Dedifferentiated amniotic fluid mesenchymal stem cell (primary cell): ENCODE measurements around the gene BCL7A.

Source experiments
- DNase-seq: peaks from one replicate; pipeline ENCODE4 v3.0.0-alpha.2; 2016; ENCODE audit errors: extremely low spot score

BCL7A gene

DNA sequence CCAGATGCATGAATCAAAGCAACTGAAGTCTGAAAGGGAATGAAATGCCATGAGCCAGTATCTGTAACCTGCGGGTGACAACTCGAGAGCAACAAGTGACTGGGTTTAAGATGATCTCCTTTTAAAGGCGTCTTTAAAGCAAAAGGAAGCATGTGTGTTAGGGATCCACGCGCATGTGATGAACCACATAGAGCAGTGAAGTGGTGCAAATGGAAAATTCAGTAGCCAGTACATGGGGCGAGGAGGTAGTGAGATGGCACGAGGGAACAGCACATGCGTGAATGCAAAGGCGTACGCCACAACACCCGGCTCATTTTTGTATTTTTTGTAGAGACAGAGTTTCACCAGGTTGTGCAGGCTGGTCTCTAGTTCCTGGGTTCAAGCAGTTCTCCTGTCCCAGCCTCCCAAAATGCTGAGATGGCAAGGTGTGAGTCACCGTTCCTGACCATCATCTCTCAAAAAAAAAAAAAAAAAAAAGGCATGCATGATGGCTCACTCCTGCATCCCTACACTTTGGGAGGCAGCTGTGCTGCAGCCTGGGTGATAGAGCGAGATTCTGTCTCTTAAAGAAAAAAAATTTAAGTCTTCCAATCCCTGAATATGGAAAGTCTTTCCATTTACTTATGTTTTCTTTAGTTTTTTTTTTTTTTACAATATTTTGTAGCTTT, 24.6 kb upstream of the BCL7A start:
- DNase-seq, result no peak

DNA sequence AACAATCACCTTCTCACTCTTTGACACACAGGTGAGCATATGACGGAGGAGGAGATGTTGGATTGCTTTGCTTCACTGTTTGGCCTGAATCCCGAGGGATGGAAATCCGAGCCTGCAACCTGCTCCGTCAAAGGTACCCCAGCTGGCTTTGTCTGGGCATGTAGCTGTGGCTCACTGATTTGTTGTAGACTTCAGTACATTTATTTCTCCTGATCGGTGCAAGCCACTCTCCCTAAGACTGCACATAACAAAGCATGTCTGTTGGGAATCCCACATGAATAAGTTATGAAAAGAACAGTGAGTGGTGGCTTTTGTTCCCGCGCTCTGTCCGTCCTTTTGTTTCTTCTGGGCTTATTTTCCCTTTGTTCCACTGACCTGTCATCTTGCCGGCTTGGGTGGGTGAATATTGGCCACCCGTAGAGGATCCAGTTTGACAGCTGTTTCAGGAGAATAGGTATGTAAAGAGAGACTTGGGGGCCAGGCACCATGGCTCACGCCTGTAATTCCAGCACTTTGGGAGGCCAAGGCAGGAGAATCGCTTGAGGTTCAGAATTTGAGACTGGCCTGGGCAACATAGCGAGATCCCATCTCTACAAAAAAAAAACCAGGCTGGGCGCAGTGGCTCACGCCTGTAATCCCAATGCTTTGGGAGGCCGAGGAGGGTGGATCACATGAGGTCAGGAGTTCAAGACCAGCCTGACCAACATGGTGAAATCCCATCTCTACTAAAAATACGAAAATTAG, 20.0 kb upstream of the BCL7A start:
- DNase-seq, result no peak

DNA sequence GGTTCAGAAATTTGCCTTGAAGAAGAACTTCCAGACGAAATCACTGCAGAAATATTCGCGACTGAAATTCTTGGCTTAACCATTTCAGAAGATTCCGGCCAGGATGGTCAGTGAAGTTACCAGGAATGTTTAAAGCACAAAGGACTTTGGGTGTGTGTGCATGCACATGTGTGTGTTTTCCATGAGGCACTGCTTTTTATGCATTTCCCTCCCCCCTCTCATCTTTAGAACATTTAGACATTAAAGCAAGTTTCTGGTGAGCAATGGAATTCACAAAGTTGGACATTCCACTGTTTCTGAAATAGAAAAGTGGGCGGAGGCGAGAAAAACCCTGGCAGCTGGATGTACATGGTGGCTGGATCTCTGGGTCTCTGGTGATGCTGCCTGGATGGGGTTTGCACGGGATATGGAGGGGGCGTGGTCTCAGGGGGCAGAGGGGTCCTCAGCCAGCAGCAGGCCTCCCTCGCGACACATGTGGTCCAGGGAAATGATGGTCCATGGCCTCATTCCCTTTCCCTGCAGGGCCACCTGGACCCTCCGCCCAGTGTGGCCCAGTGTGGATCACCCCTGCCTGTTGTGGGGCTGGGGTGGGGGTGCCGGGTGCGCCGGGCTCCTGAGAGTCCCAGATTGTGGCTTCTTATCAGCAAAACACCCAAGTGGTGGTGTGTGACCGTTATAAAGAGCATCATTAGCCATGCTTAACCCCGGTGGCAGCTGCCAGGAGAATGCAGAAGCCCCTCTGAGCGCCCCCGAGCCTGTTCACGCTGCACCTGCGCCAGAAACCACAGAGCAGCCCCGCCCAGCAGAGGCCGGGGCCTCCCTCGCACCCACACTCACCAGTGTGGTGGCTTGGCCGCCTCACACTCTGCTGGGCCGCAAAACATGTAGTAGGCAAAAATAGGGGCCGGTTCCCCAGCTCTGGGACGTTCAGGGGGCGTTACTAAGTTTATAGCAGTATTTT, 17.8 kb upstream of the BCL7A start:
- peak; percentile 39 for DNase-seq

DNA sequence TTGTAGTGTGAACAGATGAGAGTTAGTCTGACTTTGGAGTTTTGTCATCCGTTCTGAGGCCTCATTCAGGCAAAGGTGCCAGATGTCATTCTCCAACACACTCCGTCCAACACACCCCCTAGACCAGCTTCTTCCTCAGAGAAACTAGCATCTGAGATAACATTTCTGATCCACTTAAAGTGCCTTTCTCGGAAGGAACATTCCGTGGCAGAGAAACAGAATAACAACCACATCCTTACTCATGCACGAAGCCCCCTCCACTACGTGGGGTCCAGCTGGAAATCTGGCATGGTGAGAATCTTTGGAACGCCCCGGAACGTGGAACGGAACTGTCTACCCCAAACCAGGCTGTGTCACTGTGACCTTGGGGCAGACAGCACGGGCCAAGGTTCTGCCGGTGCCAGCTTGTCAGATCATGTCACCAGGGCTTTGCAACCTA, 17.0 kb upstream of the BCL7A start:
- DNase-seq, result no peak

DNA sequence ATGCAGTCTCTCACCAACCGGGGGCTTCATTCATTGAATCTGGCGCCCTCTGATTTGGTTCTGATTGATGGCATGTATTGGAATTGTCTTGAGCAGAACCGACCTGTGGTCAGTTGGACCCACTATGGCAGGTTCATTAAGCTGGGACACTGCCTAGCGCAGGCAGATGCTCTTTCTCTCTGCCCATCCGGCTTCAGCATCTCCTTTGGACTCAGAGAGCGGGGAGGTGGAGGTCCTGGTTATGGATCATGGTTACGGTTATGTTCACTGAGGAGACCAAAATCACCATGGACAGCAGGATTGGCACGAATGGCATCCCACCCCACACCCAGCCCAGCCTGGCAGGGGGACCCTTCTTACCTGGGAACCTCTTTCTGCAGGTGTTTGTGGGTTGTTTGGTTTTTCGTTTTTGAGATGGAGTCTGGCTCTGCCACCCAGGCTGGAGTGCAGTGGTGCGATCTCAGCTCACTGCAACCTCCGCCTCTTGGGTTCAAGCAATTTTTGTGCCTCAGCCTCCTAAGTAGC, 16.4 kb upstream of the BCL7A start:
- no peak for DNase-seq

DNA sequence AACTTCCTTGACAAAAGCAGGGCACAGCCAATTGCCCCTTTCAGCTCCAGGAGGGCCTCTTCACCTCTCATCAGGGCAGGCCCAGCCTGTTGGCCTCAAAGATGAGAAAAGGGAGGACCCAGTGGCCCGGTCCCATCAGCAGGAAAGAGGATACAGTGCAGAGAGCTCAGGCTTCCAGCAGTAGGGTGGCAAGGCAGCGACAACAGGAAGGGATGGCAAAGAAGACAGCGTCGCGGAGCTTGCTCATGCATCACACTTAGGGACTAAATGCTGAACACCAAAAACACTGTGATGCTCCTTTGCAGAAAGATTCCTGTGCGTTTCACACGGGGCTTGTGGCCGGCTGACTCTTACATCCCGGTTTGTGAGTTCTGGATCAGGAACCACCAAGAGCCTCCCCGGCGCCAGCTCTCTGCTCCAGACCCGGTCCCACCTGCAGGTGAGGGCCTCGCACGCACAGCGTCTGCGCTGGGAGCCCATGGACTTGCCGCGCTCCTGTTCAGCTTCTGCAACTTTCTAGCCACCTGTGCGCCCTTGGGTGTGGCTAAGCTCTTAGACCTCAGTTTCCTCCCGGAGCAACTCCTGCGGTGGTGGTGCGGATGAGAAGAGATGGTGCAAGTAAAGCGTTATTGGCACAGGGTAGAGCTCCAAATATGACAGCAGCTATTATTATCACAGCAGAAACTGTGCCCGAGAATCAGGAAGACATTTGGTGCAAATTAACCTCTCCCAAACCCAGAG, 15.3 kb upstream of the BCL7A start:
- DNase-seq, result no peak

DNA sequence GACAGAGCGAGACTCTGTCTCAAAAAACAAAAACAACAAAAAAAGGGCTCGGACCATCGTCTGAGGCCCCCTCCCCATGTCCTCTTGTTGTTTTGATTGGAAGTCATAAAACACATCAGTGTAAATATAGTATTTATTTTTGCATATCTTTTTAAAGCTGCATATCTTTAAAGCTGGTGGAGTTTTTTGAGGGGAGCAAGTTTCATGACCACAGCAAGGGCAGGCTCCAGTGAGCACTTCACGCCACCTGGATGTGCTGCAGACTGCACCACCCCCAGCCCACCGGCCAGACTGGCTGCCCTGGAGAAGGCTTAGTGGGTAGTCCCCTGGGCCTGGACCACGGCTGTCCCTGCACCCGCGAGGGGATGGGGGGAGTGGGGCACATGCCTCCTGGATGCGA, 11.9 kb upstream of the BCL7A start:
- no peak for DNase-seq

DNA sequence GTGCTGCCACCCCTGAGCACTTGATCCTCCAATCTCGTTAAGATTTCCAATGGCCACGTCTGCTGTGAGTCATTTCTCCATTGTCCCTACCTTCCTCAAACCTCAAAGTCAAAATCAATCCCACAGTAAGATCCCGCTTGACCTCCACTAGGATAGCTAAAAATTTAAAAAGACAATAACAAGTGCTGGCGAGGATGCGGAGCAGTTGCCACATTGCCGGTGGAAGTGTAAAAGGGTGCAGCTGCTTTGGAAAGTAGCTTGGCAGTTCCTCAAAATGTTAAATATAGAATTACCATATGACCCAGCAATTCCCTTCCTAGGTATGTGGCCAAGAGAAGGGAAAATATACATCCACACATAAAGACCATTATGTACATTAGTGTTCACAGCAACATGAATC, 9.5 kb upstream of the BCL7A start:
- no peak for DNase-seq

DNA sequence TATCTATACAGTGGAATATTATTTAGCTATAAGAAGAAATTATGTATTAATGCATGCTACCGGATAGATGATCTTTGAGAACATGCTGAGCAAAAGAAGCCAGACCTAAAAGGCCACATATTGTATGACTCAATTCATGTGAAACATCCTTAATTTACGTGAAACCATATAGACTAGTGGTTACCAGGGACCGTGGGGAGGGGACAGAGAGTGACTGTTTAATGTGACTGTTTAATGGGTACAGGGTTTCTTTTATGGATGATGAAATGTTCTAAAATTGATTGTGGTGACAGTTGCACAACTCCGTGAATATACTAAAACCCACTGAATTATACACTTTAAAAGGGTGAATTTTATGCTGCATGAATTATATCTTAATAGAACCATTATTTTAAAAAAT, 8.5 kb upstream of the BCL7A start:
- no peak for DNase-seq

DNA sequence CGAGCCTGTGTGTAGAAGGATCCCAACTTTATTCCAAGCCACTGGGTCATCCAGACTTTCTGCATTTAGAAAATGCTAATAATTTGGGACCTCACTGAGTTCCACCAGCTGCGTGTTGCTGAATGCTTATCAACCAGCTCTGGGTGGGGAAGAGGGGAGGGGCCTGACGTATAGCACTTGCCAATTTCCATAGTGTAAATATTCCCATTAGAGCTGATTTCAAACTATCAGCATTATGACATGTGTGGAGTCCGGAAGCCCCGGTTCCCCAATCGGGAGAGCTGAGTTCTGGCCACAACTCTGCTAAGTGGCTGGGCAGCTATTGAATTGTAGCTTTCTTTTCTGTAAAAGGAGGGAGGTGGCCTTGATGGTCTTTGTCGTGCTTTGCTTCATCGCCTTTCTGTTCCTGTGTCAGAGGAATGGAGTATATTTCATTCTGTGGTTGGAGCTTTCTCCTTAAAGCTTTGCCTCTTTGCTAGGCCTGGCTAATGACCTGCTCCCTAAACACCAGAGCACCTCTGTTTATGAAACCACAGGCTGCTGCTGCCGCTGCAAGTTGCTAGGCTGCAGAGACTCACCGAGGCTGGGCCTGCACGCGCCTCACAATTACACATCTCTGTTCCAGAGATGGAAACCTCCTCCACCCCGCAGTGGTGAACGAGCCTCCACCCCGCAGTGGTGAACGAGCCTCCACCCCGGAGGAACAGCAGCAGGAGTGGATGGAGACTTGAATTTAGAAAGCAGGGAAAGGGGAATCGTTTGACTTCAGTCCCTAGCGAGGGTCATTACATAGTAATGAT, 7.7 kb upstream of the BCL7A start:
- no peak for DNase-seq

DNA sequence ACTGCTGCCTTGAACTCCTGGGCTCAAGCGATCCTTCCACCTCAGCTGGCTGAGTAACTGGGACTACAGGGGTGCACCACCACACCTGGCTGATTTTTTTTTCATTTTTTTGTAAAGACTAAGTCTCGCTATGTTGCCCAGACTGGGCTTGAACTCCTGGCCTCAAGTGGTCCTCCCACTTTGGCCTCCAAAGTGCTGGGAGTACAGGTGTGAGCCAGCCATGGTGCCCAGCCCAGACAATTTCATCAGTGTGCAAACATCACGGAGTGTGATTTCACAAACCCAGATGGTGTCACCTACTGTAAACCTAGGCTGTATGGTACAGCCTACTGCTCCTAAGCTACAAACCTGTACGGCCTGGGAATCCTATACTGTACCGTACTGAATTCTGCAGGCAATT, 6.9 kb upstream of the BCL7A start:
- DNase-seq, result no peak

DNA sequence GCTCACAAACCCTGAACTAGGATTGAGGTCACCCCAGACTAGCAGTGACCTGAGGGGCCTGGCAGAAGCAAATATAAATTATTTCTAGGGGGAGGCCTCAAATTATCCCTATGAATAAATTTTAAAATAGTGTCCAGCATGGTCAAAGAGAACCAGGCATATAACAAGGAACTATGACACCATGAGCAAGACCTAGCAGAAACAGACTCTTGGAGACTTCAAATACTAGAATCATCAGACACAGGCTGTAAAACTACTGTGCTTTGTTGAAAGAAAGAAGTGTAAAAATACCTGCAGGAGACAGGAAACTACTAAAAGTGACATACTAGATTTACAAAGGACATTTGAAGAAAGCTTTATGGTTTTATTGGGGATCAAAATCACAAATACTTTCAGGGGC, 3.2 kb upstream of the BCL7A start:
- DNase-seq, result no peak

DNA sequence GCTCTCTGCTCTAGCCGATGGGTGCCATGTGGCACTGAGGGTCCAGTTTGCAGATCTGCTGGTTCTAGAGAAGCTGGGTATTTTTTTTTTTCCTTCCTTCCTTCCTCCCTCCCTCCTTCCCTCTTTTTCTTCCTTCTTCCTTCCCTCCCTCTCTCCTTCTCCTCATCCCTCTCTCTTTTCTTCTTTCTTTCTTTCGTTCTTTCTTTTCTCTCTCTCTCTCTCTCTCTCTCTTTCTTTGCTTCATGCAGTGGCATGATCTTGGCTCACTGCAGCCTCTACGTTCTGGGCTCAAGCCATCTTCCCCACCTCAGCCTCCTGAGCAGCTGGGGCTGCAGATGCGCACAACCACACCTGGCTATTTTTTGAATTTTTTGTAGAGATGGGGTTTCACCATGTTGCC, 2.7 kb upstream of the BCL7A start:
- DNase-seq, result no peak

DNA sequence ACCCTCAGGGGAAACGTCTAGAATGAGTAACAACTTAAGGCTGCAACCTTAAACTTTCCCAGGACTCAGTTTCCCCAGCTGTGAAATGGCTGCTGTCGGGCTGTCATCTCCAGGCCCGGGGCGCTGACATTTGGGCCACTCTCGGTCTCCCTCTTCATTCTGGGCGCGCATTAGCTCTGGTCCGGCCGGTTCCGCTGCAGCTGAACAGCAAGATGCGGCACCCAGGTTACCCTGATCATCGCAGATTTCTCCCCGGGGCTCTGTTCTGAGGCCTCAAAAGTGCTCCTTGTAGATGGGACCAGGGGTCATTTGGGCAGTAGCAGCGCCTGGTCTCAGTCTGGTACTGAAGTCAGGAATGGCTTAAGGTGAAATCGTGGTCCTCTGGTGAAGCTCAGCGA, 890 bp upstream of the BCL7A start:
- DNase-seq, result no peak

DNA sequence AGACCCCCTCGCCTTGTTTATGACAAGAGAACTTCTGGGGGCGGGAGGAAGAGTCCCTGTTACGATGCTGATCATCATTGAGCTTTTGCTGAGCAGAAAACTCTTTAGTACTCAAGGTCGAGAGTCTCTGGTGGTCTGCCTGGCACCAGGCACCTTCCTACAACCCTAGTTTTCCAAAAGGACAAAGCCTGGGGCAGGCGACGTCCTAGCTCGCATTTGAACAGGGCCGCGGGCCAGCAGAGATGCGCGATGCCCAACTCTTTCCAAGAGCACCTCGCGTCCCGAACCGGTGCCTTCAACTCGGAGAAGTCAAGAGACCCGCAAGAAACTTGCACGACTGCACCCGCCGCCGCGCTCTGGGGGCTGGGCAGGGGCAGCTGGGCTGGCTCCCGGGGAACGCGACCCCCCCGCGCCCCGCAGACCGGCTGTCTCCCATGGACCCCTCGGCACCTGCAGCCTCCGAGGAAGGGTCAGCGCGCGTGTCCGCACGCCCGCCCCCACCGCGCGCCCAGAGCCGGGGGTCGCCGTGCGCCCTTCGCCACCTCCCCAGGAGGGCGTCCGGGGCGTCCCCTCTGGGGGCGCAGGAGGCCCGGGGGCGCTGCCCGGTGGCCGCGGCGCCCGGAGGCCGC, 377 bp upstream of the BCL7A start:
- DNase-seq, result no peak

DNA sequence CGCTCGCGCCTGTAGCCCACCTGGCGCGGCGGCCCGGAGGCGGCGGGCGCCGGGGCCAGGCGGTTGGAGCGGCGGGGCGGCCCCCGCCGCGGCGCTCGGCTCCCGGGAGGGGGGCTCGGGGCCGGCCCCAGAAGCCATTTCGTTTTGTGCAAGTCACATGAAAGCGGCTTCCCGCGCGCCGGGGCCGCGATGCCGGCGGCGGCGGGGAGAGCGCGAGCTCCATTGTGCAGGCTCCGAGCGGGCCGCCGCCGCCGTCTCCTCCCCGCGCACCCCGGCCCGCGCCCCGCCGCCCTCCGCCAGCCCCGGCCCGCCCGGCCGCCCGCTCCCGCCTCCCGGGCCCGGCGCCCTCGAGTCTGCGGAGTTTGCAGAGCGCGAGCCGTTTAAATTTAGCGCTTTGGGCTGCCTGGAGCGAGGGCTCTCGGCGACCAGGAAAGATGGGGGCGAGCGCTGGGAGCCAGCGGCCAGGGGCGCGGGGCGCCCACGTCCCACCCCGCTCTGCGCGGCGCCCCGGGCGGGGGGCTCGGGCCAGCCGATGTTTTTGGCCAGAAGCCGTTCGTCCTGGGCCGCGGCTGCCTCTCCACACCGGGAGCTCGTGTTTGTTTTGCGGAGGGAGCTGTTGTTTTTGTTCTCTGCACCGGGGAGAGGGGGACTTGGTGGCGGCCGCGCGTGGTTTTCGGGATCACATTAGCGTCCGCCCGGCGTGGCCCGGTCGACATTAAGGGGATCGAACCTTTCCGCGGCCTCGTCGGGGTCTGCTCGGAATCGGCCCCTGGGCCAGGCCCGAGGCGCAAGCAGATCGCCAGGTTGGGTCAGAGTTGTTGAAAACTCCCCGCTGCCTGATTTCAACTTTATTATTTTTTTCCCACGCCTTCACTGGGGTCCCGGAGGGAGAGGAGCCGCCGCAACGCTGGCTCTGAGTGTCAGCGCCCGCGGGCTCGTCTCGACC, 982 bp downstream of the BCL7A start:
- DNase-seq, result no peak

DNA sequence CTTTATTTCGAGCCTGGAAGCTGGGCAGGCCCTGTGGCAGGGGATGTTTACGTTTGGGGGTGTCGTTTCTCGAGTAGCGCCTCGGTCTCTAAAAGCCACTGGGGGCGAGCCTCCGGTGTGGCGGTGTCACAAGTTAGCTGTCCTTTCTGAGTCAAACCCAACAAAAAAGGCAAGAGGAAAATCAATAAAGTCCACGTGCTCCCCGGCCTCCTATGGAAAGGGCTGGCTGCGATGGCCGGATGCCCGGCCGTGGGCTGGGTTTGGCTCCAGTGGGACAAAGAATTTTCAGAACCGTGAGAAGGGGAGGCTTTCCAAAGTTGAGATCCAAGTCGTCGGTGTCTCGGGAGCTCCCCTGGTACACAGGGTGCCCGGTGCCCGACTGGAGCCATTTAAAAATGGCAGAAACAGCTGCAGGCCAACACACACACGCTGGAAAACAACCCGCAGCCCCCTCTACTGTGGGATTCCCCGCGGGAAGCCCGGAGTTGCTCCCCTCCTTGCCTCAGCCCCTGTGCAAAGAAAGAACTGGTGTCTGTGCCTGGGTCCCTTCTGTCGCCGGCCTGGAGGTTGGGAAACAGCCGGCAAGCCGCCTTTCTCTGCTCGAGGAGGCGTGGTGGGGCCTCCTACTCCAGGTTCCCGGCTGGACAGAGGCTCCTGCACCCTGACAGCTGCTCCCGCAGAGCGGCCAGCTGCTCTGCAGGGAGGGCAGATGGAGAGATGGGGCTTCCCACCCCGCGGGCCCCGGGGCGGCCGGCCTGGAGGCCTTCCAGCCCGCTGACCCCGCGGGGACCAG, 1.9 kb downstream of the BCL7A start:
- DNase-seq, result peak; percentile 72

DNA sequence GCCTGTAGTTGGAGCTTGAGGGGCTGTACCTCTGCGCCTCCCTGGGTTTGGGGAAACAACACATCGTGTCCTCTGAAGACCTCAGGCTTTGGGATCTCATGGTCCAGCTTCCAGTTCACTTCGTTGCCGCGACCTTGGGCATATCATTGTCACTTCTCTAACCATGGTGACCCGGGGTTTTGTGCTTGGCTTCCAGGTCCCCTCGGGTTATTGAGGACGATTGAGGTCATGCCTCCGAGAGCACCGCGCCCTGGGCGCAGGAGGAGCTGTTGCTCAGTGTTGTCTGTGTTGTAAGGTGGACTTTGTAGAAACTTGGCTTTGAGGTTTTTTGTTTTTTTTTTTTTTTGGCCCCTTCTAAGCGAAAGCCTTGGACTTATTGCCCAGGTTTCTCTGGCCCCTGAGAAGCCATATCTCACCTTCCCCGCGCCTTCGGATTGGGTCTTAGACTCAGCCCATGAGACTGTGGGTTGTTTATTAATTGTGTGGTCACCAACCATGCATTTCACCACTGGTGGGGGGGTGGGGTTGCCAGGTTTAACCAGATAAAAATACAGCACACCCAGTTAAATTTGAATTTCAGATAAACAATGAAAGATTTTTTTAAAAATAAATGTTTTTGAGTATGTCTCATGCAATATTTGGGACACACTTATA, 2.6 kb downstream of the BCL7A start:
- DNase-seq, result no peak
